Ishikawa (cell line): Measurements from ENCODE around the gene HMGCR.

ENCODE experiments used
- CEBPB ChIP-seq: IDR thresholded peaks from 2 replicates; pipeline ENCODE4 v1.6.1; 2012
- CREB1 ChIP-seq: IDR thresholded peaks from 2 replicates; pipeline ENCODE4 v1.6.1; 2012; ENCODE audit warnings: low read depth
- EP300 ChIP-seq: IDR thresholded peaks from 2 replicates; pipeline ENCODE4 v1.6.1; 2012; ENCODE audit warnings: borderline replicate concordance
- RAD21 ChIP-seq: IDR thresholded peaks from 2 replicates; pipeline ENCODE4 v1.6.1; 2012; ENCODE audit warnings: low read depth
- TAF1 ChIP-seq: IDR thresholded peaks from 2 replicates; pipeline ENCODE4 v1.6.1; 2012; ENCODE audit warnings: low read depth, mild to moderate bottlenecking
- YY1 ChIP-seq: IDR thresholded peaks from 2 replicates; pipeline ENCODE4 v1.6.1; 2012; ENCODE audit warnings: low read depth
- ZBTB7A ChIP-seq: IDR thresholded peaks from 2 replicates; pipeline ENCODE4 v1.6.1; 2012; ENCODE audit warnings: low read depth
- TF ChIP-seq, protein P1 (sequence below): IDR thresholded peaks from 2 replicates; pipeline ENCODE4 v1.6.1; 2012
- TF ChIP-seq, protein P2 (sequence below): IDR thresholded peaks from 2 replicates; pipeline ENCODE4 v1.6.1; 2012; ENCODE audit warnings: low read depth, mild to moderate bottlenecking
- TF ChIP-seq, protein P3 (sequence below): IDR thresholded peaks from 2 replicates; pipeline ENCODE4 v1.6.1; 2012

DNA sequence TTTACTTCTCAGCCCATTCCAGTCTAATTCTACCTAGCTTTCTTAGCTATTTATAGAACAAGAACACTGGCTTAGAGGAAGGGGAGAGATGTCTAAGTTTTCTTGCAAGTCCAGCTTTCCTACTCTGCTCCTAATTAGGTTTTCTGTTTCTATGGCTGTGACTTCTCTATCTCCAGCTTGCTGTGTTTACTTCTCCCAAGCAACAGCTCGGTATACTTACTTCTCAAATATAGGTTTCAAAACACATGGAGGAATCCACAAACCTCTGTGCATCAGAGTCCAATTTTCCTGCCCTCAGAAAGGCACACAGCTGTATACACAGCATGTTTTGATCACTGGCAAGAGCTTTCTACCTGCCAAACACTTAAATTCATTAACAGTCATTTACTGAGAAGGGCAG lies 17.4 kb upstream of the HMGCR start:
- TF ChIP-seq, protein P1, sequence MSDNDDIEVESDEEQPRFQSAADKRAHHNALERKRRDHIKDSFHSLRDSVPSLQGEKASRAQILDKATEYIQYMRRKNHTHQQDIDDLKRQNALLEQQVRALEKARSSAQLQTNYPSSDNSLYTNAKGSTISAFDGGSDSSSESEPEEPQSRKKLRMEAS = no peak
- TF ChIP-seq CREB1 (no peak), YY1 (no peak), EP300 (no peak), ZBTB7A (no peak), TAF1 (no peak), CEBPB (no peak), RAD21 (no peak)
- TF ChIP-seq, protein P2, sequence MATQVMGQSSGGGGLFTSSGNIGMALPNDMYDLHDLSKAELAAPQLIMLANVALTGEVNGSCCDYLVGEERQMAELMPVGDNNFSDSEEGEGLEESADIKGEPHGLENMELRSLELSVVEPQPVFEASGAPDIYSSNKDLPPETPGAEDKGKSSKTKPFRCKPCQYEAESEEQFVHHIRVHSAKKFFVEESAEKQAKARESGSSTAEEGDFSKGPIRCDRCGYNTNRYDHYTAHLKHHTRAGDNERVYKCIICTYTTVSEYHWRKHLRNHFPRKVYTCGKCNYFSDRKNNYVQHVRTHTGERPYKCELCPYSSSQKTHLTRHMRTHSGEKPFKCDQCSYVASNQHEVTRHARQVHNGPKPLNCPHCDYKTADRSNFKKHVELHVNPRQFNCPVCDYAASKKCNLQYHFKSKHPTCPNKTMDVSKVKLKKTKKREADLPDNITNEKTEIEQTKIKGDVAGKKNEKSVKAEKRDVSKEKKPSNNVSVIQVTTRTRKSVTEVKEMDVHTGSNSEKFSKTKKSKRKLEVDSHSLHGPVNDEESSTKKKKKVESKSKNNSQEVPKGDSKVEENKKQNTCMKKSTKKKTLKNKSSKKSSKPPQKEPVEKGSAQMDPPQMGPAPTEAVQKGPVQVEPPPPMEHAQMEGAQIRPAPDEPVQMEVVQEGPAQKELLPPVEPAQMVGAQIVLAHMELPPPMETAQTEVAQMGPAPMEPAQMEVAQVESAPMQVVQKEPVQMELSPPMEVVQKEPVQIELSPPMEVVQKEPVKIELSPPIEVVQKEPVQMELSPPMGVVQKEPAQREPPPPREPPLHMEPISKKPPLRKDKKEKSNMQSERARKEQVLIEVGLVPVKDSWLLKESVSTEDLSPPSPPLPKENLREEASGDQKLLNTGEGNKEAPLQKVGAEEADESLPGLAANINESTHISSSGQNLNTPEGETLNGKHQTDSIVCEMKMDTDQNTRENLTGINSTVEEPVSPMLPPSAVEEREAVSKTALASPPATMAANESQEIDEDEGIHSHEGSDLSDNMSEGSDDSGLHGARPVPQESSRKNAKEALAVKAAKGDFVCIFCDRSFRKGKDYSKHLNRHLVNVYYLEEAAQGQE = no peak
- TF ChIP-seq, protein P3, sequence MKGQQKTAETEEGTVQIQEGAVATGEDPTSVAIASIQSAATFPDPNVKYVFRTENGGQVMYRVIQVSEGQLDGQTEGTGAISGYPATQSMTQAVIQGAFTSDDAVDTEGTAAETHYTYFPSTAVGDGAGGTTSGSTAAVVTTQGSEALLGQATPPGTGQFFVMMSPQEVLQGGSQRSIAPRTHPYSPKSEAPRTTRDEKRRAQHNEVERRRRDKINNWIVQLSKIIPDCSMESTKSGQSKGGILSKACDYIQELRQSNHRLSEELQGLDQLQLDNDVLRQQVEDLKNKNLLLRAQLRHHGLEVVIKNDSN = no peak
